Activated CD4-positive, alpha-beta T cell treated with anti-CD3 and anti-CD28 coated beads, Interleukin-2, amount 10 ng/mL, durations not matched to agents 24 days and 14 days (primary cell): ENCODE data around the gene CCDC201. TPM values are rescaled to one million over a fixed set of nuclear protein-coding genes. Genes with fewer than 3 reads are reported as not detected.
"Not testable (repeated sequence)": the region's sequence is repeated elsewhere in the genome, so short reads cannot be mapped to it uniquely, and the experiment has no call there.

ENCODE experiments used
- DNase-seq: peaks from one replicate; pipeline ENCODE4 v3.0.0; 2022
- H3K27ac Mint-ChIP-seq: one replicate; pipeline ENCODE4 v1.8.0; 2022; ENCODE audit warnings: mild to moderate bottlenecking, mixed read lengths
- H3K27me3 Mint-ChIP-seq: one replicate; pipeline ENCODE4 v1.8.0; 2022; ENCODE audit warnings: mixed read lengths
- H3K36me3 Mint-ChIP-seq: one replicate; pipeline ENCODE4 v1.8.0; 2022; ENCODE audit warnings: low read depth, mild to moderate bottlenecking, mixed read lengths
- H3K4me1 Mint-ChIP-seq: one replicate; pipeline ENCODE4 v1.8.0; 2021; ENCODE audit warnings: mixed read lengths
- H3K4me3 Mint-ChIP-seq: one replicate; pipeline ENCODE4 v1.8.0; 2022; ENCODE audit warnings: mild to moderate bottlenecking, moderate library complexity, mixed read lengths
- H3K9me3 Mint-ChIP-seq: one replicate; pipeline ENCODE4 v1.8.0; 2021; ENCODE audit warnings: mixed read lengths
- intact Hi-C: fragments of 100-400 bp; cut with micrococcal nuclease; formaldehyde crosslinking; loops from one replicate; pipeline ENCODE4 v1.15.1; 2023
- total RNA-seq: library from RNA; stranded (reverse); gene quantifications from 2 replicates; pipeline ENCODE4 v1.2.3, GENCODE V29; 2022

The CCDC201 gene
- total RNA-seq, 1 donor from 2014 or later = not detected

- H3K36me3 Mint-ChIP-seq, DNase-seq, intact Hi-C loops, H3K4me3 Mint-ChIP-seq, H3K27ac Mint-ChIP-seq, H3K4me1 Mint-ChIP-seq, H3K27me3 Mint-ChIP-seq, H3K9me3 Mint-ChIP-seq: not testable (repeated sequence)
These were observed 26.3 kb downstream of the CCDC201 start for GRCh38 chr7:45846536-45846935.

GRCh38 chr7:45841926-45842717 lies 30.8 kb downstream of the CCDC201 start:
- H3K36me3 Mint-ChIP-seq, H3K4me3 Mint-ChIP-seq, intact Hi-C loops, H3K9me3 Mint-ChIP-seq, H3K27ac Mint-ChIP-seq, H3K4me1 Mint-ChIP-seq, H3K27me3 Mint-ChIP-seq, DNase-seq: not testable (repeated sequence)

GRCh38 chr7:45838852-45839251 lies 34.0 kb downstream of the CCDC201 start:
- H3K36me3 Mint-ChIP-seq, DNase-seq, H3K27ac Mint-ChIP-seq, H3K9me3 Mint-ChIP-seq, intact Hi-C loops, H3K4me1 Mint-ChIP-seq, H3K27me3 Mint-ChIP-seq, H3K4me3 Mint-ChIP-seq: not testable (repeated sequence)

GRCh38 chr7:45832433-45833177 lies 40.3 kb downstream of the CCDC201 start:
- intact Hi-C loops, H3K4me3 Mint-ChIP-seq, H3K27ac Mint-ChIP-seq, DNase-seq, H3K27me3 Mint-ChIP-seq, H3K9me3 Mint-ChIP-seq, H3K36me3 Mint-ChIP-seq, H3K4me1 Mint-ChIP-seq: not testable (repeated sequence)

GRCh38 chr7:45829846-45830245 lies 43.0 kb downstream of the CCDC201 start:
- not testable (repeated sequence) for H3K4me1 Mint-ChIP-seq

GRCh38 chr7:45827731-45828130 lies 45.2 kb downstream of the CCDC201 start:
- H3K4me3 Mint-ChIP-seq, H3K9me3 Mint-ChIP-seq, H3K4me1 Mint-ChIP-seq, H3K27ac Mint-ChIP-seq, H3K27me3 Mint-ChIP-seq, H3K36me3 Mint-ChIP-seq, intact Hi-C loops, DNase-seq: not testable (repeated sequence)

More at GRCh38 chr7:45829846-45830245, 43.0 kb downstream of the CCDC201 start:
- H3K36me3 Mint-ChIP-seq, DNase-seq, H3K4me3 Mint-ChIP-seq, H3K27ac Mint-ChIP-seq, H3K27me3 Mint-ChIP-seq, H3K9me3 Mint-ChIP-seq, intact Hi-C loops: not testable (repeated sequence)

- H3K27me3 Mint-ChIP-seq, H3K4me3 Mint-ChIP-seq, H3K9me3 Mint-ChIP-seq, H3K36me3 Mint-ChIP-seq, intact Hi-C loops, H3K27ac Mint-ChIP-seq, DNase-seq, H3K4me1 Mint-ChIP-seq: not testable (repeated sequence)
These were observed 46.3 kb downstream of the CCDC201 start for GRCh38 chr7:45826550-45826949.

- H3K4me1 Mint-ChIP-seq, H3K4me3 Mint-ChIP-seq, H3K27me3 Mint-ChIP-seq, DNase-seq, intact Hi-C loops, H3K27ac Mint-ChIP-seq, H3K36me3 Mint-ChIP-seq, H3K9me3 Mint-ChIP-seq: not testable (repeated sequence)
These were observed 54.1 kb downstream of the CCDC201 start for GRCh38 chr7:45818763-45819162.

GRCh38 chr7:45817913-45818312 lies 55.0 kb downstream of the CCDC201 start:
- DNase-seq, H3K27me3 Mint-ChIP-seq, H3K27ac Mint-ChIP-seq, H3K4me1 Mint-ChIP-seq, H3K4me3 Mint-ChIP-seq, H3K36me3 Mint-ChIP-seq, intact Hi-C loops, H3K9me3 Mint-ChIP-seq: not testable (repeated sequence)

GRCh38 chr7:45817016-45817415 lies 55.9 kb downstream of the CCDC201 start:
- H3K9me3 Mint-ChIP-seq, DNase-seq, H3K27ac Mint-ChIP-seq, intact Hi-C loops, H3K4me1 Mint-ChIP-seq, H3K4me3 Mint-ChIP-seq, H3K27me3 Mint-ChIP-seq, H3K36me3 Mint-ChIP-seq: not testable (repeated sequence)

GRCh38 chr7:45814216-45815118 lies 58.4 kb downstream of the CCDC201 start:
- H3K4me1 Mint-ChIP-seq, intact Hi-C loops, H3K36me3 Mint-ChIP-seq, H3K27me3 Mint-ChIP-seq, H3K4me3 Mint-ChIP-seq, DNase-seq, H3K27ac Mint-ChIP-seq, H3K9me3 Mint-ChIP-seq: not testable (repeated sequence)

- H3K9me3 Mint-ChIP-seq, intact Hi-C loops, H3K27me3 Mint-ChIP-seq, H3K27ac Mint-ChIP-seq, H3K36me3 Mint-ChIP-seq, H3K4me1 Mint-ChIP-seq, H3K4me3 Mint-ChIP-seq, DNase-seq: not testable (repeated sequence)
These were observed 59.1 kb downstream of the CCDC201 start for GRCh38 chr7:45813771-45814170.

GRCh38 chr7:45812946-45813345 lies 59.9 kb downstream of the CCDC201 start:
- H3K27ac Mint-ChIP-seq = no peak overlapping the region
- H3K27me3 Mint-ChIP-seq = no peaks in the 10 kb centered on the region
- intact Hi-C loops = no loop called here
- no peaks in the 10 kb centered on the region for H3K36me3 Mint-ChIP-seq
- no peak for DNase-seq
- H3K4me3 Mint-ChIP-seq = no peak overlapping the region
- H3K4me1 Mint-ChIP-seq = no peaks in the 10 kb centered on the region
- no peaks in the 10 kb centered on the region for H3K9me3 Mint-ChIP-seq
